NCI-H2196 (cell line): ENCODE data around the gene DDX11.
"Not testable (repeated sequence)": the region's sequence is repeated elsewhere in the genome, so short reads cannot be mapped to it uniquely, and the experiment has no call there.

Source experiments
- DNase-seq: peaks from one replicate; lab custom pipeline; 2025; ENCODE audit not compliant: unreplicated experiment; lab: John Stamatoyannopoulos, UW

DDX11 gene

DNA sequence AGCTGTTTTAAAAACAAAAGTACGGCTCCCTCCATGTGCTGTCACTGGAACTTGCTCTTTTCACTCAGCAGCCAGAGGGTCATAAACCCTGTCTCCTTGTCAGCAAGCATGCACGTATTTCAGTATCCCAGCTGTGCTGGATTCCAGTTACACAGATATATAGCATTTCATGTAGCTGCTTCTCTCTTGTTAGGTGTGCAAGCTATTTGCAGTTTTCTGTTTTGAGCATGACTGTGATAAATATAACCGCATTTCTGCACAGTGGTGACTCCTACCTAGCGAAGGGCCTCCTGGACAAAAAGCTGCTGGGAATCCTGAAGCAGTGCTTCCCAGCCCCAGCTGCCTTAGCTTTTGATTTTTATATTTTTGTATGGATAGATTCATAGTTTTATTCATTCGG is 24.7 kb downstream of the DDX11 start:
- not testable (repeated sequence) for DNase-seq

DNA sequence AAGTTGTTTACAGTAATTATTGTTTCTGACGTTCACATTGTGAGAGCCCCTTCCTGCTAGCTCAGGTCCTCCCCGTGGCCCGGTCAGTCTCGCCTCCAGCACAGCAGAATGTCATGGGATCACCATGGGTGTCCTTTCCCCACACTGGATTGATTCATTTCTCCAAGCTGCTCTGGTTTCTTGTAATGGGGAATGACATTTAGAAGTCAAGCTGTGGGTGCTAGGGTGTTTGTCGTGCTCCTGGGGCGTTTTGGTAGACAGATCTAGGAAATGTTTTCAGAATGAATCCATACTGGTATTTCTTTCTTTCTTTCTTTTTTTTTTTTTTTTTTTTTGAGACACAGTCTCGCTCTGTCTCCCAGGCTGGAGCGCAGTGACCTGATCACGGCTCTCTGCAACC is 25.1 kb downstream of the DDX11 start:
- DNase-seq: not testable (repeated sequence)

DNA sequence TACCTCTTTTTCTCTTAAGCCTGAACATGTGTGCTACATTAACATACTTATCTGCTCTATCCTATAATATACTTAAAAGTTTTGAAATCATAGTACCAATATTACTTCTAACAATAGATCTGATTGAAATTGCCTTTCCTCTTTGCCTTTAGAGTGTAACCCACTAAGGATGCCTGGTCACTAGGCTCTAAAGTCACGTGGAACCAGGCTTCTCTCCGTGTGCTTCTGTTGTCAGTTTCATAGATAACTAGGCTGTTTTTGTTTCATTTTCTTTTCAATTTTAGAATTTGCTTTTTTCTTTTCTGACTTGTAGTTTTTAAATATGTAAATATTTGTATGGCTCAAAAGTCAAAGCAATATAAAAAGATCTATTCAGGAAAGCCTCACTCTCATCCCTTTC is 25.8 kb downstream of the DDX11 start:
- DNase-seq: not testable (repeated sequence)

DNA sequence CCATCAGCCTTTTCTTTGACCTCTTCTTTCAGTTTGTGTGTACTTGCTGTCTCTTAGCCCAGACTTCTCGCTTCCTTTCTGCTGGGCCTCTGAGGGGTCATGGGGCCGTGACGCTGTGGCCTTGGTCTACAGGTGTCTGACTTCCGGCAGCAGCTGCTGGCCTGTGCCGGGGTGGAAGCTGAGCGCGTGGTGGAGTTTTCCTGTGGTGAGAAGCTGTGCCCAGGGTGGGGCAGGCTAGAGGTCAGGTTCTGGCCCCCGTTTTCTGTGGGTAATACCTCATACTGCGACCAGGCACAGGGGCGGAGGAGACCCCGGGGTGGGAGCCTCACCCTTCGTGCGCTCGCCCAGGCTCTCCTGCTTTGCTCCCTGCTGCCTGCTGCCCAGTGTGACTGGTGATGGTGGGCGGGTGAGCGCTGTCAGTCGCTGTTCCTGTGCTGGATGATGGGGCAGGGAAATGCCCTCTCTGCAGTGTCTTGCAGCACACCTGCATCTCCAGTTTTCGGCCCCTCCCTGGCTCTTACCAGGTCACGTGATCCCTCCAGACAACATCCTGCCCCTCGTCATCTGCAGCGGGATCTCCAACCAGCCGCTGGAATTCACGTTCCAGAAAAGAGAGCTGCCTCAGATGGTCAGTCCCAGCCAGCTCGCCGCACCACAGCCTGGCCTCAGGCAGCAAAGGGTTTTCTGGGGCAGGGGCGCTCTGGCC is 27.0 kb downstream of the DDX11 start:
- peak; percentile 23 for DNase-seq

DNA sequence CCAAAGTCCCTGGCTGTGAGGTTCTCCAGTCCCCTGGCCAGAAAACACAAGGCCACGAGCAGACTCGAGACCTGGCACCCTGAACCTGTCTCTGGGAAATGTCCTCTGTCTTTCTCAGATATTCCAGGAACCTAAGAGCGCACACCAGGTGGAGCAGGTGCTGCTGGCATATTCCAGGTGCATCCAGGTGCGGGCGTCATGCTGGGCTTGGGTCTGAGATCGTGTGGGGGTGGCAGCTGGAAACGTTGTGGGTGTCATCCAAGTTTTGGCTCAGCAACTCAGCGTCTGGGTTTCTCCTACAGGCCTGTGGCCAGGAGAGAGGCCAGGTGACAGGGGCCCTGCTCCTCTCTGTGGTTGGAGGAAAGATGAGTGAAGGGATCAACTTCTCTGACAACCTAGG is 28.5 kb downstream of the DDX11 start:
- peak; percentile 58 for DNase-seq

DNA sequence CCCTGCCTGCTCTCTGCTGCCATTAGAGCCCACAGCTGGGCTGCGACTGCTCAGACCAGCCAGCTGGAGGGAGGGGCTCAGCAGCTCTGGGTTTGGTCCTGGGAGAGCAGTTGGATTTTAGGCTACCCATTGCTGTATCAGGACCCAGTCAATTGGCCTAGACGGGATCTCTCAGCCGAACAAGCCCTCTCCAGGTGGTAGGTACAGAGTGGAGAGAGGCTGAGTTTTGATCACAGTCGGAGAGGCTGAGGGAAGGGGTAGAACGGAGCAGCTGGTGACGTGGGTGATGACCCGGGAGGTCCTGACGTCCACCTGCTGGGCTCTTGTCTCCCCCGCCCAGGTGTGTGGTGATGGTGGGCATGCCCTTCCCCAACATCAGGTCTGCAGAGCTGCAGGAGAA is 28.9 kb downstream of the DDX11 start:
- DNase-seq: not testable (repeated sequence)

DNA sequence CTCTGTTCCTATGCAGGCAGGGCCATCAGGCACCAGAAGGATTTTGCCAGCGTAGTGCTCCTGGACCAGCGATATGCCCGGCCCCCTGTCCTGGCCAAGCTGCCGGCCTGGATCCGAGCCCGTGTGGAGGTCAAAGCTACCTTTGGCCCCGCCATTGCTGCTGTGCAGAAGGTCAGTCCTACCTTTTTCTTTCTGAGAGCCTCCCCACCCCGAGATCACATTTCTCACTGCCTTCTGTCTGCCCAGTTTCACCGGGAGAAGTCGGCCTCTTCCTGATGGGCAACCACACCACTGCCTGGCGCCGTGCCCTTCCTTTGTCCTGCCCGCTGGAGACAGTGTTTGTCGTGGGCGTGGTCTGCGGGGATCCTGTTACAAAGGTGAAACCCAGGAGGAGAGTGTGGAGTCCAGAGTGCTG is 29.9 kb downstream of the DDX11 start:
- peak; percentile 93 for DNase-seq

DNA sequence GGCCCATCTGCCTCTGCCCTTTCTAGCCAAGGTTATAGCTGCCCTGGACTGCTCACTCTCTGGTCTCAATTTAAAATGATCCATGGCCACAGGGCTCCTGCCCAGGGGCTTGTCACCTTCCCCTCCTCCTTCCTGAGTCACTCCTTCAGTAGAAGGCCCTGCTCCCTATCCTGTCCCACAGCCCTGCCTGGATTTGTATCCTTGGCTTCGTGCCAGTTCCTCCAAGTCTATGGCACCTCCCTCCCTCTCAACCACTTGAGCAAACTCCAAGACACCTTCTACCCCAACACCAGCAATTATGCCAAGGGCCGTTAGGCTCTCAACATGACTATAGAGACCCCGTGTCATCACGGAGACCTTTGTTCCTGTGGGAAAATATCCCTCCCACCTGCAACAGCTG is 30.6 kb downstream of the DDX11 start:
- not testable (repeated sequence) for DNase-seq

DNA sequence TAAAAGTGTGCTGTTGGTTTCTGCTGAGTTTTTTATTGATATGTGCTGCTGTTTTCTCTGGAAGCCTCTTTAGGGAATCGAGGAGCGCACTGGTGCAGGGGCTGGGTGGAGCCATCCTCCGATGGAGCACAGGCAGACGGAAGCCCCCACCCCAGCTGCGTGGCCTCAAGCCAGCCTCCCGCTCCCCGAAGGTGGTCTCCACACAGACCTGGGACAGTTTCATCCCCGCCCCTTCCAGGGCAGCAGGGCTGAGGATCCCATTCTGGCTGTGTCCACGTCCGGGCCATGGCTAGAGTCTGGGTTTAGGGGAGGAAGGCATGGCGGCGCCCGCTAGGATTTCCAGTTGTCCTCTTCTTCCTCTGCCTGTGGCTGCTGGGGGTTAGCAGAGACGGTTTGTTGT is 31.1 kb downstream of the DDX11 start:
- DNase-seq: not testable (repeated sequence)

DNA sequence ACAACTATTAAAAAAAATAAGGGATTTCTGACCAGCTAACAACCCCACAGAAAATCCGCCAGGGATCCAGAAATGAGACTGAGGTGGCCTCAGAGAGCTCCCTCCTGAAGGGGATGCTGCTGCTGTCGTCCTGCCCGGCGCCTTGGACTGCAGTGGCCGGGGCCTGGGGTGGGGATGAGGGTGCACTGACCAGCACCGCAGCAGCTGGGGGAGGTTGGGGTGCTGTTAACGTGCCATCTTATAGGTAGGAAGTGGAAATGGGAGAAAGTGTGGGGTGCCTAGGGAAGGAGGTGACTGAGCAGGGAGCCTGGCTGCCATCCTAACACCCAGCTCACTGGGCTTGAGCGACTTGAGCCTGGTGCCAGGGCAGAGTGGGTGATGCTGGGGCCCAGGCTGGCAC is 32.0 kb downstream of the DDX11 start:
- no peak for DNase-seq

DNA sequence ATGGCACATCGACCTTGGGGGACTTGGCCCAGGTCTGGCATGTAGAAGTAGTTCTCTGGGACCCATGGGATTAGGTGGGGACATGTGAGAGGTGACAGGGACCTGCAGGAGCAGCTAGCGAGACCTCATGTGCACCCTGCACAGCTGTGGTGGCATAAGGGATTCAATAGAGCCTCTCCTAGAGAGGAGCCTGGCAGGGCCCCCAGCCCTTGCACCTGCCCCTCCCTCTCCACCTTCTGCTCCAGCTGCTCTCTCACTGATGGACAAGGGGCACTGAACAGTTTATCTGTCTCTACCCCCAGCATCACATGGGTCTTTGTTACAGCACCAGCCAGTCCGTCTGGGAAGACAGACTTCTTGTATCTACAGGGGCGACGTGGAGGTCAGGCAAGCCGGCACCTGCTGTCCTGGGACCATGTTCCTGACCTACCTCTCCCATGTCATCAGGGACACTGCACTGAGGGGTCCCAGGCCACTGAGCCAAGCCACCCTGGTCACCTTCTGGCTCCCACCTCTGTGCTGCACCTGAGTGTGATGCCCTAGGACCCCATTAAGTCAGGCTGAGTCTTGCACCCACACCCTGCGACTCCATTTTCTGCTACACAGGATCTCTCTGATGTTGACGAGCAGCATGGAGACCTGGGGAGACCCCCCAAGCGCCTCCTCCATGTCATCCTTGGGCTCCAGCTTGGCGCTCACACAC is 32.6 kb downstream of the DDX11 start:
- DNase-seq: peak; percentile 56

DNA sequence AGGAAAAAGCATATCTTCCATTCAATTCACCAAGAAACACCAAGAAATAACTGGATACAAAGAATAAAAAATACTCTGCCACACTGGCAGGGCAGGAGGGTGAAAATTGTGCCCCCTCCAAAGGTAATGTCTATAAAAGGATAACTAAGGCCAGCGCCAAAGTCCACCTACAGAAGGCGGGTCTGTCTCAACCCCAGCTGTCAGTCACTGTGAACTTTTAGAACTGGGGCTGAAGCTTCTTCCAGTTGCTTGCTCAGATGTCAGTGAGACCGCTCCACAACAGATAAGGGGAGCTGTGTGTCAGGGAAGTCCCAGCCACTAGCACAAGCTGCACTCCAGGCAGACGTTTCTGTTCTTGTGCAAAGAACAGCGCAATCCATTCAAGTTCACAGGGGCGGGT is 36.1 kb downstream of the DDX11 start:
- DNase-seq: not testable (repeated sequence)

DNA sequence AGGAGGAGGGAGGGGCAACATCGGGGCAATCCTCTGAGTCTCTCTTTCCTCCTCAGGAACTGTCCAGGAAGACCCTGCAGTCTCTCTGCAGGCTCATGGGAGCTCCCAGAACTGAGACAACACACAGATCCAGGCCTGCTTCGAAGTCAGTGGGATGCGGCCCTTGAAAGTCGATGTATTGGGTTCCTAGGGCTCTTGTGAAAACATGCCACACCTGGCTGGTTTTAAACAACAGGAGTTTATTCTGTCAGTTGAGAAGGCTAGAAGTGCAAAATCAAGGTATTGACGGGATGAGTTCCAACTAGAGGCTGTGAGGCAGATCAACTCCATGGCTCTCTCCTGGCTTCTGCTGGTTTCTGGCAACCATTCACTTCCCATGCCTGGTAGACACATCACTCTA is 36.6 kb downstream of the DDX11 start:
- peak; percentile 62 for DNase-seq

DNA sequence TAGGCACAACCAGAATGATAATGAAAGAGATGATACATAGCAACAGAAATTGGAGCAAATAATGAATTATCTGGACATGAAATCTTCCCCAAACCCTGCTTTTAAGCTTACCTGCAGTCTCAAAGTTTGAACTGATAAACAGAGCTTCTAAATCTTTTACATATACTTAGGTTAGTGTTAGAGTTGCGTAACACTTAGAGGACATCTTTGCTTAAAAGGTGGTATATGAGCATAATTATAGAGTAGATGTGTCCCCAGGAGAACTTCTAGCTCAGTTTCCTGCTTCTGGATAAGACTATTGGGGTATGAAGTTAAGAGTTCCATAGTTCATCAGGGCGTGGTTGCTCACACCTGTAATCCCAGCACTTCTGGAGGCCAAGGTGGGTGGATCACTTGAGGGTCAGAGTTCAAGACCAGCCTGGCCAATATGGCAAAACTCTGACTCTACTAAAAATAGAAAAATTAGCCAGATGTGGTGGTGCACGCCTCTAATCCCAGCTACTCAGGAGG is 41.5 kb downstream of the DDX11 start:
- DNase-seq: not testable (repeated sequence)

DNA sequence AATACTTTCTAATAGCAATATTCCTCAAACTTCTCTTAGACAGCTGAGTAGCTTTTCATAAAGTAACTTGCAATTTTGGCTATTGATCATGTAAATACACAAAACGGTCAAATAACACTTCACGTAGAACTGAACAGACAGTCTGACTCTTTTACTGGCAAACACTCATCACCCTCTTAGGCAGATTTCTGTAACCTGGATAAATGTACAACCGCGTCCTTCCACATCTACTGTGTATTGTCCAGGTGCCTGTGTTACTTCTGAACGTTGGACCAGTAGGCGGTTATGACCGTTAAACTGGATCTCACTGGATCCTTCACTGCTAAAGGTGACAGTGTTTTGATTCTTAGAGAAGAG is 43.2 kb downstream of the DDX11 start:
- not testable (repeated sequence) for DNase-seq

DNA sequence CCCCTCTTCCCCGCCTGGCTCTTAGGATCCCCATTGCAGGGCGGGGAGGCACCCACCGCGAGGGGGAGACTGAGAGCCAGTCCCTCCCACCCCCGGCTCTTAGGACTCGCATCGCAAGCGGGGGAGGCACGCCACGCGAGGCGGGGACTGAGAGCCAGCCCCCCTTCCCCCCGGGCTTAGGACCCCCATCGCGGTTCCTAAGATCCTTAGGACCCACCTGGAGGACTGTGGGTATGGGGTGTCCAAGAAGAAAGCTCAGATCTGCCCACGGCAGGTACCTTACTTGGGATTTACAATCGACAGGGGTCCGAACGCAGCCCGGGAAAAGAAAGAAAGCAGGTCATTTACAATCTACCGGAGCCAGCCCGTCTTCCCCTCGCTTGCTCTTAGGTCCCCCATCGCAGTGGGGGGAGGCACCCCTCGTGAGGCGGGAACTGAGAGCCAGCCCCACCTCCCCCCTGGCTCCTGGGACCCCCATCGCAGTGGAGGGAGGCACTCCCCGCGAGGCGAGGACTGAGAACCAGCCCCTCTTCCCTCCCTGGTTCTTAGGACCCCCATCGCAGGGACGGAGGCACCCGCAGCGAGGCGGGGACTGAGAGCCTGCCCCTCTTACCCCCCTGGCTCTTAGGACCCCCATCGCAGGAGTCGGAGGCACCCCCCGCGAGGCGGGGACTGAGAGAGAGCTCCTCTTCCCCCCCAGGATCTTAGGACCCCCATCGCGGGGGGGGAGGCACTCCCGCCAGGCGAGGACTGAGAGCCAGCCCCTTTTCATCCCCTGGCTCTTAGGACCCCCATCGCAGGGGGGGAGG is 43.7 kb downstream of the DDX11 start:
- DNase-seq: peak; percentile 56

DNA sequence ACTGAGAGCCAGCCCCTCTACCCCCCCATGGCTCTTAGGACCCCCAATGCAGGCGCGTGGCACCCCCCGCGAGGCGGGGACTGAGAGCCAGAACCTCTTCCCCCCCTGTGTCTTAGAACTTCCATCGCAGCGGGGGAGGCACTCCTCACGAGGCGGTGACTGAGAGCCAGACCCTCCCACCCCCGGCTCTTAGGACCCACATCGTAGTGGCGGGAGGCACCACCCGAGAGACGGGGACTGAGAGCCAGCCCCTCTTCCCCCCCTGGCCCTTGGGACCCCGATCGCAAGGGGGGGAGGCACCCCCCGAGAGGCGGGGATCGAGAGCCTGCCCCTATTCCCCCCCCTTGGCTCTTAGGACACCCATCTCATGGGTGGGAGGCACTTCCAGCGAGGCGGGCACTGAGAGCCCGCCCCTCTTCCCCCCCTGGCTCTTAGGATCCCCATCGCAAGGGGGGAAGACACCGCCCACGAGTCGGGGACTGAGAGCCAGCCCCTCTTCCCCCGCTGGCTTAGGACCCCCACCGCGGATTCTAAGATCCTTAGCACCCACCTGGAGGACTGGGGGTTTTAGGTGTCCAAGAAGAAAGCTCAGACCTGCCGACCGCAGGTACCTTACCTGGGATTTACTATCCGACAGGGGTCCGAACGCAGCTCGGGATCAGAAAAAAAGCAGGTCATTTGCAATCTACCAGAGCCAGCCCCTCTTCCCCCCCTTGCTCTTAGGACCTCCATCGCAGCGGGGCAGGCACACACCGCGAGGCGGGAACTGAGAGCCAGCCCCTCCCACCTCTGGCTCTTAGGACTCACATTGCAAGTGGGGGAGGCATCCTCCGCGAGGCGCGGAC is 44.9 kb downstream of the DDX11 start:
- DNase-seq: peak; percentile 66

DNA sequence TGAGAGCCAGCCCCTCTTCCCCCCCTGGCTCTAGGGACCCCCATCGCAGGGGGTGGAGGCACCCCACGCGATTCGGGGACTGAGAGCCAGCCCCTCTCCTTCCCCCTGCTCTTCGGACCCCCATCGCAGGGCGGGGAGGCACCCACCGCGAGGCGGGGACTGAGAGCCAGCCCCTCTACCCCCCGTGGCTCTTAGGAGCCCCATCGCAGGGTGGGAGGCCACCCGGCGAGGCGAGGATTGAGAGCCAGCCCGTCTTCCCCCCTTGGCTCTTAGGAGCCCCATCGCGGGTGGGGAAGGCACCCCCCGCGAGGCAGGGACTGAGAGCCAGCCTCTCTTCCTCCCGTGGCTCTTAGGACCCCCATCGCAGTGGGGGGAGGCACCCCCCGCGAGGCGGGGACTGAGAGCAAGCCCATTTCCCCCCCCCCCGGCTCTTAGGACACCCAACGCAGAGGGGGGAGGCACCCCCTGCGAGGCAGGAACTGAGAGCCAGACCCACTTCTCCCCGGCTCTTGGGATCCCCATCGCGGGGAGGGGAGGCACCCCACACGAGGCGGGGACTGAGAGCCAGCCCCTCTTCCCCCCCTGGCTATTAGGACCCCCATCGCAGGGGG is 45.6 kb downstream of the DDX11 start:
- no peak for DNase-seq

DNA sequence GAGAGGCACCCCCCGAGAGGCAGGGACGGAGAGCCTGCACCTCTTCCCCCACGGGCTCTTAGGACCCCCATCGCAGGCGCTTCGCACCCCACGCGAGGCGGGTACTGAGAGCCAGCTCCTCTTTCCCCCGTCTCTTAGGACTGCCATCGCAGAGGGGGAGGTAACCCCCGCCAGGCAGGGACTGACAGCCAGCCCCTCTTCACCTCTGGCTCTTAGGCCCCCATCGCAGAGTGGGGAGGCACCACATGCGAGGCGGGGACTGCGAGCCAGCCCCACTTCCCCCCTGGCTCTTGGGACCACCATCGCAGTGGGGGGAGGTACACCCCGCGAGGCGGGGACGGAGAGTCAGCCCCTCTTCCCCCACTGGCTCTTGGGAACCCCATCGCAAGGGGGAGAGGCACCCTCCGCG is 46.1 kb downstream of the DDX11 start:
- DNase-seq: no peak

DNA sequence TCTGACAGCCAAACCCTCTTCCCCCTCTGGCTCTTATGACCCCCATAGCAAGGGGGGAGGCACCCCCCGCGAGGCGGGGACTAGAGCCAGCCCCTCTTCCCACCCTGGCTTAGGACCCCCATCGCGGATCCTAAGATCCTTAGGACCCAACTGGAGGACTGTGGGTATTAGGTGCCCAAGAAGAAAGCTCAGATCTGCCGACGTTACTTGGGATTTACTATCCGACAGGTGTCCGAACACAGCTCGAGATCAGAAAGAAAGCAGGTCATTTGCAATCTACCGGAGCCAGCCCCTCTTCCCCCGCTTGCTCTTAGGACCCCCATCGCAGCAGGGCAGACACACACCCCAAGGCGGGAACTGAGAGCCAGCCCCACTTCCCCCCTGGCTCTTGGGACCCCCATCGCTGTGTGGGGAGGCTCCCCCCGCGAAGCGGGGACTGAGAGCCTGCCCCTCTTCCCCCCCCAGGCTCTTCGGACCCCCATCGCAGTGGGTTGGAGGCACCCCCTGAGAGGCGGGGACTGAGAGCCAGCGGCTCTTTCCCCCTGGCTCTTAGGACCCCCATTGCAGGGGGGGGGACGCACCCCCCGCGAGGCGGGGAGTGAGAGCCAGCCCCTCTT is 46.8 kb downstream of the DDX11 start:
- DNase-seq: no peak
